Fibroblast of lung (primary cell): ENCODE results near the gene SERPINB2. TPM values are rescaled to one million over a fixed set of nuclear protein-coding genes. Genes with fewer than 3 reads are reported as not detected.

Experiments
- DNase-seq, 2 donors: peaks; one replicate each; pipeline versions ENCODE4 v3.0.0 to v3.0.0-alpha.2; 2010; ENCODE audit warnings: low read depth in 2 of 2
- H2AFZ ChIP-seq: 2 replicates; pipeline ENCODE4 v1.5.1; 2012; ENCODE audit warnings: low read length, control low read depth, inconsistent platforms
- H3K27ac ChIP-seq: 2 replicates; pipeline ENCODE4 v1.5.1; 2011; ENCODE audit warnings: low read length, control low read depth; ENCODE audit not compliant: insufficient read depth
- H3K27me3 ChIP-seq: 2 replicates; pipeline ENCODE4 v1.5.1; 2011; ENCODE audit warnings: mild to moderate bottlenecking, low read length; ENCODE audit not compliant: control insufficient read depth, insufficient read depth
- H3K36me3 ChIP-seq: 2 replicates; pipeline ENCODE4 v1.5.1; 2011; ENCODE audit warnings: low read length; ENCODE audit not compliant: control insufficient read depth, insufficient read depth
- H3K4me1 ChIP-seq: 2 replicates; pipeline ENCODE4 v1.5.1; 2011; ENCODE audit warnings: low read length; ENCODE audit not compliant: control insufficient read depth, insufficient read depth; ENCODE audit errors: extremely low read depth
- H3K4me2 ChIP-seq: 2 replicates; pipeline ENCODE4 v1.5.1; 2011; ENCODE audit warnings: low read length, control low read depth; ENCODE audit not compliant: insufficient read depth; ENCODE audit errors: extremely low read depth
- H3K4me3 ChIP-seq, 4 experiments: fragments of 200-600 bp in 1 of 4; sonication (generic) in 1 of 4; replicated peaks in 1 of 4; 2 replicates each; pipeline ENCODE4 v1.5.1; 2011 to 2016; ENCODE audit warnings: low read length in 4 of 4, low read depth in 3 of 4, mild to moderate bottlenecking in 3 of 4, control low read depth in 2 of 4, inconsistent platforms in 1 of 4, mixed read lengths in 1 of 4; ENCODE audit not compliant: insufficient read depth in 1 of 4; ENCODE audit errors: control extremely low read depth in 1 of 4
- H3K79me2 ChIP-seq: 2 replicates; pipeline ENCODE4 v1.5.1; 2012; ENCODE audit warnings: mild to moderate bottlenecking, low read length, inconsistent platforms; ENCODE audit not compliant: control insufficient read depth, insufficient read depth
- H3K9ac ChIP-seq: 2 replicates; pipeline ENCODE4 v1.5.1; 2011; ENCODE audit warnings: mild to moderate bottlenecking, low read length, control low read depth; ENCODE audit not compliant: insufficient read depth
- H3K9me3 ChIP-seq: 2 replicates; pipeline ENCODE4 v1.5.1; 2012; ENCODE audit warnings: low read depth, low read length; ENCODE audit not compliant: control insufficient read depth, insufficient read depth
- H4K20me1 ChIP-seq: 2 replicates; pipeline ENCODE4 v1.5.1; 2011; ENCODE audit warnings: low read length; ENCODE audit not compliant: control insufficient read depth, insufficient read depth; ENCODE audit errors: extremely low read depth
- CTCF ChIP-seq, 2 donors: IDR thresholded peaks in 1 of 2; conservative IDR thresholded peaks in 1 of 2; 1 replicate in 1 of 2; 2 replicates in 1 of 2; pipeline ENCODE4 v1.5.1; 2011 to 2012; ENCODE audit warnings: low read length in 2 of 2, control low read depth in 1 of 2, inconsistent platforms in 1 of 2, low read depth in 1 of 2, mild to moderate bottlenecking in 1 of 2
- EZH2 ChIP-seq: IDR thresholded peaks from 2 replicates; pipeline ENCODE4 v1.5.1; 2012; ENCODE audit warnings: low read length, control low read depth, mild to moderate bottlenecking; ENCODE audit errors: missing control alignments
- polyA plus RNA-seq, 2 donors: library from polyadenylated mRNA; depleted of rRNA in 1 of 2; stranded (reverse) in 1 of 2; unstranded in 1 of 2; fragments of >200 nt; gene quantifications; 2 replicates each; pipeline ENCODE4 v1.2.1, GENCODE V29; 2011 to 2012; ENCODE audit warnings: missing spikeins in 1 of 2
- total RNA-seq: library from RNA; depleted of rRNA; stranded (reverse); fragments of >200 nt; gene quantifications from 2 replicates; pipeline ENCODE4 v1.2.1, GENCODE V29; 2014

Gene SERPINB2
- total and polyA plus RNA-seq, 2 donors (not counting 1 experiment from before 2014, with no cell fraction given): 12.1 to 25.0 TPM

- no peak for DNase-seq
These were observed 3.4 kb downstream of the SERPINB2 start for GRCh38 chr18:63890950-63891304.

GRCh38 chr18:63892566-63892965, 5.1 kb downstream of the SERPINB2 start:
- DNase-seq: no peak
- Histone ChIP-seq H3K4me2 (no peak overlapping the region), H3K27me3 (no peaks in the 10 kb centered on the region)

More at GRCh38 chr18:63890950-63891304, 3.4 kb downstream of the SERPINB2 start:
- no peaks in the 10 kb centered on the region for H3K36me3 ChIP-seq
- H3K27ac ChIP-seq: no peak overlapping the region
- no peak overlapping the region for H3K4me3 ChIP-seq
- no peak overlapping the region for H3K9ac ChIP-seq
- H3K9me3 ChIP-seq: no peaks in the 10 kb centered on the region
- no peak overlapping the region for H2AFZ ChIP-seq
- peaks cover 2% of the 10 kb centered on the region for H3K4me1 ChIP-seq
- no peak overlapping the region for H3K4me2 ChIP-seq
- no peaks in the 10 kb centered on the region for H3K27me3 ChIP-seq
- no peak for TF ChIP-seq EZH2
- TF ChIP-seq CTCF (conservative IDR thresholded peaks at IDR 0.05 in 1 of 2, IDR thresholded peaks at IDR 0.05 in 1 of 2; ENCODE audit: low read depth in 1 of 2, low read length in 2 of 2): peak in 1 of 2 donors; percentile 15
- no peaks in the 10 kb centered on the region for H3K79me2 ChIP-seq
- H4K20me1 ChIP-seq: no peaks in the 10 kb centered on the region

GRCh38 chr18:63894106-63894772, 6.7 kb downstream of the SERPINB2 start:
- H3K4me3 ChIP-seq: no peak overlapping the region
- H3K27ac ChIP-seq: no peak overlapping the region
- H3K36me3 ChIP-seq: no peaks in the 10 kb centered on the region
- no peak overlapping the region for H2AFZ ChIP-seq
- no peaks in the 10 kb centered on the region for H3K9me3 ChIP-seq
- H3K4me1 ChIP-seq: no peaks in the 10 kb centered on the region
- no peak overlapping the region for H3K4me2 ChIP-seq
- H3K79me2 ChIP-seq: no peaks in the 10 kb centered on the region
- no peaks in the 10 kb centered on the region for H4K20me1 ChIP-seq
- no peaks in the 10 kb centered on the region for H3K27me3 ChIP-seq
- TF ChIP-seq CTCF (conservative IDR thresholded peaks at IDR 0.05 in 1 of 2, IDR thresholded peaks at IDR 0.05 in 1 of 2; ENCODE audit: low read depth in 1 of 2, low read length in 2 of 2): no peak
- H3K9ac ChIP-seq: no peak overlapping the region
- DNase-seq: no peak

More at GRCh38 chr18:63892566-63892965, 5.1 kb downstream of the SERPINB2 start:
- Histone ChIP-seq H3K36me3 (no peaks in the 10 kb centered on the region), H3K9me3 (no peaks in the 10 kb centered on the region), H3K79me2 (no peaks in the 10 kb centered on the region), H3K4me3 (no peak overlapping the region), H3K4me1 (peaks cover 2% of the 10 kb centered on the region), H3K27ac (no peak overlapping the region), H2AFZ (no peak overlapping the region), H4K20me1 (no peaks in the 10 kb centered on the region), H3K9ac (no peak overlapping the region)
- TF ChIP-seq EZH2: no peak
- TF ChIP-seq CTCF (conservative IDR thresholded peaks at IDR 0.05 in 1 of 2, IDR thresholded peaks at IDR 0.05 in 1 of 2; ENCODE audit: low read depth in 1 of 2, low read length in 2 of 2): no peak
